Measurements from ENCODE around the gene NDUFS2.

DNA sequence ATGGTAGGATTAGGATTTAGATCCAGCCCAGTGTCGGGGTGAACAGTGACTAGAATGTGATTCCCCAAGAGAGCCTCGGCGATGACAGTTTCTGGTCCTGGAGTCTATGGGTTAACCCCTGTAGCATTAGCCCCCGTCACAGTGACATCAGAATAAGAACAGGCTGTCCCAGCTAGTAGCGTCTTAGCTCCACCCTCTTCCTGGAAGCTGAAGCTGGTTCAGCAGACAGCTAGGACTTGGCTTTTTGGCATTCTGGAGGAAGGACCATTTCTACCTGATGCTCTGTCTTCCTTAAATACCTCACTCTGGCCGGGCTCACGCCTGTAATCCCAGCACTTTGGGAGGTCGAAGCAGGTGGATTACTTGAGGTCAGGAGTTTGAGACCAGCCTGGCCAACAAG lies 5.0 kb downstream of the NDUFS2 start:
- TF ChIP-seq, protein P1, sequence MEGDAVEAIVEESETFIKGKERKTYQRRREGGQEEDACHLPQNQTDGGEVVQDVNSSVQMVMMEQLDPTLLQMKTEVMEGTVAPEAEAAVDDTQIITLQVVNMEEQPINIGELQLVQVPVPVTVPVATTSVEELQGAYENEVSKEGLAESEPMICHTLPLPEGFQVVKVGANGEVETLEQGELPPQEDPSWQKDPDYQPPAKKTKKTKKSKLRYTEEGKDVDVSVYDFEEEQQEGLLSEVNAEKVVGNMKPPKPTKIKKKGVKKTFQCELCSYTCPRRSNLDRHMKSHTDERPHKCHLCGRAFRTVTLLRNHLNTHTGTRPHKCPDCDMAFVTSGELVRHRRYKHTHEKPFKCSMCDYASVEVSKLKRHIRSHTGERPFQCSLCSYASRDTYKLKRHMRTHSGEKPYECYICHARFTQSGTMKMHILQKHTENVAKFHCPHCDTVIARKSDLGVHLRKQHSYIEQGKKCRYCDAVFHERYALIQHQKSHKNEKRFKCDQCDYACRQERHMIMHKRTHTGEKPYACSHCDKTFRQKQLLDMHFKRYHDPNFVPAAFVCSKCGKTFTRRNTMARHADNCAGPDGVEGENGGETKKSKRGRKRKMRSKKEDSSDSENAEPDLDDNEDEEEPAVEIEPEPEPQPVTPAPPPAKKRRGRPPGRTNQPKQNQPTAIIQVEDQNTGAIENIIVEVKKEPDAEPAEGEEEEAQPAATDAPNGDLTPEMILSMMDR (conservative IDR thresholded peaks at IDR 0.05; ENCODE audit: low read length) = no peak
- no peak for TF ChIP-seq EZH2phosphoT487 (IDR thresholded peaks at IDR 0.05; ENCODE audit: borderline replicate concordance, low read depth, low read length)

Measured in OCI-LY7 (cell line).